HG02938 (cell line): ENCODE data around the gene LYPD1.

Experiments used
- ATAC-seq: cut with Tn5 transposase; IDR thresholded peaks from one replicate; pipeline ENCODE4 v1.9.1; 2021; ENCODE audit warnings: mild to moderate bottlenecking, moderate library complexity; ENCODE audit not compliant: unreplicated experiment

LYPD1 gene

GRCh38 chr2:132638313-132639040 is 31.5 kb downstream of the LYPD1 start:
- no peak for ATAC-seq

- no peak for ATAC-seq
Measured at GRCh38 chr2:132636346-132636745, 33.7 kb downstream of the LYPD1 start.

- ATAC-seq: no peak
Measured at GRCh38 chr2:132633635-132634034, 36.4 kb downstream of the LYPD1 start.

DNA sequence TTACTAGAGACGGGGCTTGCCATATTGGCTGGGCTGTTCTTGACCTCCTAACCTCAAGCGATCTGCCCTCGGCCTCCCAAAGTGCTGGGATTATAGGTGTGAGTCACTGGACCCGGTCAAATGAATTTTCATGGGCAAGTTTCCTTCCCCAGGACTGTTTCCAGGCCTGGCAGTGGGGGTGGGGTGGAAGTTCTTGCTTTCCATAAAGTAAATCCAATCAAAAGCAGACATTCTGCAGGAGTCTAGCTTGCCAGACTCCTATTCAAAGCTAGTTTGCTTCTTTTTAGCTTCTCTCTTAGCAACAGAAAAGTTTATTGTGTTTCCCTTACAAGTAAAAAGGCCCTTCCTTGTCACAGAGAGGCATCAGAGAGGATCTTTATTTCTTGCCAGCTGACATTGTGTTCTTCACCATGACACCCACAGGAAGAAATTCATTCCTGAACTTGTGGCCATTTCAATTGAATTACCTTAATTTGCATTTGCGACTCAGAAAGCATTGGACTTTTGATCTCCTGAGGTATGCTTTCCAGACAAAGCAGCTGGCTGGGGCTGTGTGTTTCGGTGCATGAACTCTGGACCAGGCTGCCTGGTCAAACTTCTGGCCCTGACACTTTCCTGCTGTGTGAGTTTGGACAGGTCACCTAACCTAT is 37.9 kb downstream of the LYPD1 start:
- no peak for ATAC-seq

GRCh38 chr2:132627536-132627935 is 42.5 kb downstream of the LYPD1 start:
- no peak for ATAC-seq

- ATAC-seq: no peak
Measured at GRCh38 chr2:132623096-132623839, 46.7 kb downstream of the LYPD1 start.

GRCh38 chr2:132621131-132621875 is 48.7 kb downstream of the LYPD1 start:
- no peak for ATAC-seq

- no peak for ATAC-seq
Measured at GRCh38 chr2:132620115-132620514, 49.9 kb downstream of the LYPD1 start.

- no peak for ATAC-seq
Measured at GRCh38 chr2:132618734-132619133, 51.3 kb downstream of the LYPD1 start.

GRCh38 chr2:132617989-132618388 is 52.0 kb downstream of the LYPD1 start:
- no peak for ATAC-seq

- ATAC-seq: no peak
Measured at GRCh38 chr2:132615329-132616085, 54.5 kb downstream of the LYPD1 start.

- ATAC-seq: no peak
Measured at GRCh38 chr2:132611719-132612118, 58.3 kb downstream of the LYPD1 start.

- no peak for ATAC-seq
Measured at GRCh38 chr2:132609101-132609890, 60.7 kb downstream of the LYPD1 start.

DNA sequence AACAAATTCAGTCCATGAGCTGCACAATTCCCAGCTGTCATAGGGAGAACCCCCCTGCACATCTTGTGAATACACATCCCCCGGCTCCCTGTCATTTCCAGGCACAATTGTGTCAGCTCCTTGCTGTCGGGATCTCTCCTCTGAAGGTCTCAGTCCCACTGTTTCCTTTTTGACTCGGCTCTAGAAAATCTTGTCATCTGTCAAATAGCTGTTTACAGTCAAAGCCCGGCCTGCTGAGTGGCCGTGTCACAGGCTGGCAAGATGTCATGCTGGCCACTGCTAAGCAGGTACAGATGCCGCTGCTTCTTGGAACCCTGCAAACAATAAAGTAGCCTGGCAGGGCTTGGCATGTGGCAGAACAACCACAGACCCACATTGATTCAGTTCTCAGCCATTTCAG is 61.7 kb downstream of the LYPD1 start:
- no peak for ATAC-seq

DNA sequence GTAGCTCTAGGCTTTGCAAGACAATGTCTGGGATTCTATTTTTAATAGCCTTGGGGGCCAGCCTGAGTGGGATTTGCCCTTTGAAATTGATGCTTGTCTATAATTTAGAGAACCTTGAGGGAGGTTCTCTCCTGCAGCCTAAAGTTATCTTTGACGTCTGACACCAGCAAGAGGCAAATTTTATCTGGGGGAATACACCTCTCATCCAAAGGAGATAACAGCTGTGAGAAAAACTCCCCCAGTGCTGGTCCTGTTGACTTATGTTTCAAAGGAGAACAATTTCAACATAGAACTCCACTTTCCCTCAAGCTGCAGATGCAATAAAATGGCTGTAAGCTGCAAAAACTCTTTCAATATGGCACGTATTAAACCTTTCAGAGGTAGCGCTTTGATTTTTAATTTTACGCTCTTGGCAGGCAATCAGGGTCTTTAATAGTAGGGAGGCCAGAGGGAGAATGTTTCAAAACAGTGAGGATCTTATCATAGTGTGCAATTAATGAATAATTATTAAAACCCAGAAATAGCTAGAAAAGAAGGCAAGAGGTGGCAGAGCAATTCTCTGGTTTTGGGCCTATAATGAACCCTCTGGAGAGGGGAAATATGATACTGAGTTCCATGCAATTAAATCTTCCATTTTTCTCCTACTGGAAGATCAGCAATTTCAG is 62.4 kb downstream of the LYPD1 start:
- no peak for ATAC-seq

DNA sequence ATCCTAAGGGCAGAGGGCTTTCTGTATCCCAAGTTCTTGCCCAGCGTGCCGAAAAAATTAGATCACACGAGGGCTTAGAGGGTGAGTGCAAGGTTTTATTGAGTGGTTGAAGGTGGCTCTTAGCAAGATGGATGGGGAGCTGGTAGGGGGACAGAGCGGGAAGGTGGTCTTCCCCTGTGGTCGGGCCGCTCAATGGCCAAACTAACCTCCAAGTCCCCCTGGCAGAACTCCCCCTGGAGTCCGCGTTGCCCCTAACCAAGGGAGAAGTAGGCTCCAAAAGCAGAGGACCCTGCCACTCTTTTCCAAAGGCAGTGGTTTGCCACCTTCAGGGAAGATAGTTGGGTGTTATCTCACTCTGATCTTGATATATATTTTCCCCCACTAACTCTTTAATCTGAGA is 63.4 kb downstream of the LYPD1 start:
- no peak for ATAC-seq

GRCh38 chr2:132605236-132606180 is 64.5 kb downstream of the LYPD1 start:
- no peak for ATAC-seq

DNA sequence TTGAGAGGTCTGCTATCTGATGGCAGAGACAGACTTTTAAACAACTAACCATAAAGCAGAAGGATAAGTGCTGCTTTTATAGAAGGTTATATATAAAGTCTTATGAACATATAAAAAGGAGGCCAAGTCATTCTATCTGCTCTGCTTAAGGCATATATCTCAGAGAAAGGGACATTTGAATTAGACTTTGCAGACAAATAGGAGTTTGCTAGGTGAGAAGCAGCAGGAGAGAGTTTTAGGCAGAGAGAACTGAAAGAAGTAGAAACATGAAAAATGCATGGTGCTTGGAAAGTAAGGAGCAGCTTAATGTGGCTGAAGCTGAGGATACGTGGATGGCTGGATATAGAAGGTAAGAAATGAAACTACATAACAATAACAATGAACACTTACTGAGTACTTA is 65.4 kb downstream of the LYPD1 start:
- no peak for ATAC-seq
